CD14-positive monocyte (primary cell): ENCODE results near the gene CORO1C. TPM values are rescaled to one million over a fixed set of nuclear protein-coding genes. Genes with fewer than 3 reads are reported as not detected.

Experiments
- DNase-seq, 3 donors: peaks; one replicate each; pipeline ENCODE4 v3.0.0-alpha.2; 2011 to 2022
- H2AFZ ChIP-seq: 2 replicates; pipeline ENCODE4 v1.6.0; 2012; ENCODE audit warnings: mild to moderate bottlenecking, low read depth, low read length, inconsistent platforms; ENCODE audit not compliant: insufficient read depth, poor library complexity, severe bottlenecking
- H3K27ac ChIP-seq, 2 donors: 1 replicate in 1 of 2; 2 replicates in 1 of 2; pipeline ENCODE4 v1.5.1; 2012 to 2013; ENCODE audit warnings: low read length in 2 of 2, control low read depth in 1 of 2, inconsistent platforms in 1 of 2, low read depth in 1 of 2, mild to moderate bottlenecking in 1 of 2
- H3K27me3 ChIP-seq, 2 donors: one replicate each; pipeline versions ENCODE4 v1.6.0 to v1.6.1; 2011 to 2013; ENCODE audit warnings: low read length in 2 of 2; ENCODE audit not compliant: control insufficient read depth in 2 of 2, insufficient read depth in 2 of 2
- H3K36me3 ChIP-seq, 2 donors: replicated peaks in 1 of 2; 1 replicate in 1 of 2; 2 replicates in 1 of 2; pipeline versions ENCODE4 v1.5.1 to v1.6.1; 2012 to 2013; ENCODE audit warnings: low read length in 2 of 2, control low read depth in 1 of 2, inconsistent platforms in 1 of 2, mild to moderate bottlenecking in 1 of 2; ENCODE audit not compliant: insufficient read depth in 2 of 2, control insufficient read depth in 1 of 2
- H3K4me1 ChIP-seq, 2 donors: 1 replicate in 1 of 2; 2 replicates in 1 of 2; pipeline versions ENCODE4 v1.5.1 to v1.6.1; 2012 to 2013; ENCODE audit warnings: low read length in 2 of 2, control low read depth in 1 of 2, inconsistent platforms in 1 of 2, mild to moderate bottlenecking in 1 of 2, moderate library complexity in 1 of 2; ENCODE audit not compliant: insufficient read depth in 2 of 2, control insufficient read depth in 1 of 2
- H3K4me2 ChIP-seq: replicated peaks from 2 replicates; pipeline ENCODE3; 2012; ENCODE audit warnings: low read length, moderate library complexity, mild to moderate bottlenecking; ENCODE audit not compliant: poor library complexity, severe bottlenecking; ENCODE audit errors: extremely low read depth
- H3K4me3 ChIP-seq, 3 experiments: fragments of 200-600 bp in 1 of 3; sonication (generic) in 1 of 3; replicated peaks in 1 of 3; 1 replicate in 2 of 3; 2 replicates in 1 of 3; pipeline ENCODE4 v1.5.1; 2011 to 2013; ENCODE audit warnings: low read length in 3 of 3, mild to moderate bottlenecking in 3 of 3, control low read depth in 2 of 3, low read depth in 2 of 3, inconsistent platforms in 1 of 3, moderate library complexity in 1 of 3
- H3K79me2 ChIP-seq: 2 replicates; pipeline ENCODE4 v1.6.0; 2012; ENCODE audit warnings: mild to moderate bottlenecking, control low read depth, inconsistent platforms, low read length, moderate library complexity; ENCODE audit not compliant: insufficient read depth
- H3K9ac ChIP-seq: 2 replicates; pipeline ENCODE4 v1.6.0; 2017; ENCODE audit warnings: low read length, mild to moderate bottlenecking; ENCODE audit not compliant: insufficient read depth, poor library complexity, severe bottlenecking
- H3K9me3 ChIP-seq, 2 donors: replicated peaks in 1 of 2; 1 replicate in 1 of 2; 2 replicates in 1 of 2; pipeline versions ENCODE4 v1.5.1 to v1.6.1; 2012 to 2013; ENCODE audit warnings: low read length in 2 of 2, control low read depth in 1 of 2; ENCODE audit not compliant: control insufficient read depth in 1 of 2, insufficient read depth in 1 of 2
- H4K20me1 ChIP-seq: 2 replicates; pipeline ENCODE4 v1.6.0; 2012; ENCODE audit warnings: mild to moderate bottlenecking, low read length, control low read depth, moderate library complexity; ENCODE audit not compliant: insufficient read depth
- H3K27ac Mint-ChIP-seq, 7 donors: one replicate each; pipeline ENCODE4 v1.8.0; 2020; ENCODE audit warnings: mild to moderate bottlenecking in 7 of 7, mixed read lengths in 7 of 7, moderate library complexity in 6 of 7, inconsistent platforms in 2 of 7
- H3K27me3 Mint-ChIP-seq, 3 donors: one replicate each; pipeline ENCODE4 v1.8.0; 2021 to 2022; ENCODE audit warnings: low read depth in 3 of 3, mild to moderate bottlenecking in 3 of 3, mixed read lengths in 3 of 3, moderate library complexity in 3 of 3, inconsistent platforms in 1 of 3
- H3K36me3 Mint-ChIP-seq, 2 donors: one replicate each; pipeline ENCODE4 v1.8.0; 2020; ENCODE audit warnings: mixed read lengths in 2 of 2, inconsistent platforms in 1 of 2, mild to moderate bottlenecking in 1 of 2
- H3K4me1 Mint-ChIP-seq: one replicate; pipeline ENCODE4 v1.8.0; 2020; ENCODE audit warnings: mild to moderate bottlenecking, mixed read lengths
- H3K4me3 Mint-ChIP-seq, 2 donors: one replicate each; pipeline ENCODE4 v1.8.0; 2020; ENCODE audit warnings: mild to moderate bottlenecking in 2 of 2, mixed read lengths in 2 of 2, moderate library complexity in 1 of 2
- H3K9me3 Mint-ChIP-seq, 7 donors: one replicate each; pipeline ENCODE4 v1.8.0; 2020 to 2022; ENCODE audit warnings: mixed read lengths in 7 of 7, mild to moderate bottlenecking in 6 of 7, moderate library complexity in 6 of 7, inconsistent platforms in 2 of 7
- CTCF ChIP-seq: fragments of 200-600 bp; IDR thresholded peaks from one replicate; pipeline ENCODE4 v1.8.0; 2022; ENCODE audit warnings: antibody characterized with exemption, mild to moderate bottlenecking
- WGBS: methylation state at CpG from one replicate; pipeline ENCODE4 v1.1.5; 2013; ENCODE audit warnings: missing lambda C conversion rate; ENCODE audit not compliant: insufficient coverage; 5-methylcytosine and 5-hydroxymethylcytosine counted together
- intact Hi-C, 2 donors: fragments of 100-400 bp; cut with micrococcal nuclease; formaldehyde crosslinking; loops; one replicate each; pipeline versions ENCODE4 v1.15.0 to v1.15.1; 2023
- polyA plus RNA-seq, 3 donors: library from polyadenylated mRNA; depleted of rRNA in 1 of 3; unstranded in 2 of 3; stranded (reverse) in 1 of 3; fragments of 300-500 nt in 2 of 3; fragments of >200 nt in 1 of 3; fragmentation: Illumina TruSeq in 2 of 3; gene quantifications; 1 replicate in 2 of 3; 2 replicates in 1 of 3; pipeline ENCODE4 v1.2.3, GENCODE V29; 2012 to 2021

The CORO1C gene
- polyA plus RNA-seq, 3 donors, result 77.5 to 285 (median 229) TPM

- H3K27me3 Mint-ChIP-seq, result peaks cover 0 to 2% (median 0%) of the 10 kb centered on the region in 3 donors
Measured at GRCh38 chr12:108778053-108778452, 46.7 kb upstream of the CORO1C start.

GRCh38 chr12:108777156-108777555, 45.8 kb upstream of the CORO1C start:
- Mint-ChIP-seq H3K27ac (peak overlapping the region in 1 of 7 donors; percentile 11), H3K36me3 (no peaks in the 10 kb centered on the region), H3K4me1 (peaks cover 3% of the 10 kb centered on the region), H3K9me3 (no peaks in the 10 kb centered on the region), H3K27me3 (peaks cover 0 to 2% (median 0%) of the 10 kb centered on the region in 3 donors), H3K4me3 (no peak overlapping the region)
- no peak for DNase-seq
- Histone ChIP-seq H3K4me3 (no peak overlapping the region), H4K20me1 (no peaks in the 10 kb centered on the region), H3K4me1 (no peaks in the 10 kb centered on the region), H3K4me2 (no peak overlapping the region), H3K27me3 (no peaks in the 10 kb centered on the region), H3K9me3 (no peaks in the 10 kb centered on the region), H3K9ac (no peak overlapping the region), H2AFZ (no peak overlapping the region), H3K36me3 (no peaks in the 10 kb centered on the region), H3K79me2 (no peaks in the 10 kb centered on the region), H3K27ac (no peak overlapping the region)
- 73% methylated on average over 1 of the region's 2 CpGs for WGBS
- no peak for TF ChIP-seq CTCF
- intact Hi-C loops, result no loop called here

More at GRCh38 chr12:108778053-108778452, 46.7 kb upstream of the CORO1C start:
- Histone ChIP-seq H2AFZ (no peak overlapping the region), H4K20me1 (no peaks in the 10 kb centered on the region), H3K9me3 (no peaks in the 10 kb centered on the region), H3K27ac (no peak overlapping the region), H3K9ac (no peak overlapping the region), H3K4me3 (no peak overlapping the region), H3K79me2 (no peaks in the 10 kb centered on the region), H3K4me1 (no peaks in the 10 kb centered on the region), H3K27me3 (no peaks in the 10 kb centered on the region), H3K36me3 (no peaks in the 10 kb centered on the region), H3K4me2 (no peak overlapping the region)
- peaks cover 3% of the 10 kb centered on the region for H3K4me1 Mint-ChIP-seq
- intact Hi-C loops, result no loop called here
- no peak overlapping the region for H3K27ac Mint-ChIP-seq
- no peak for TF ChIP-seq CTCF
- WGBS, result 80% methylated on average over 2 of the region's 2 CpGs
- no peaks in the 10 kb centered on the region for H3K9me3 Mint-ChIP-seq
- no peak for DNase-seq
- peaks cover 0 to 2% of the 10 kb centered on the region in 2 donors for H3K36me3 Mint-ChIP-seq
- no peak overlapping the region for H3K4me3 Mint-ChIP-seq
